Eye (tissue), 1 donor: ENCODE measurements around the gene OSBPL9.
"Not testable (repeated sequence)": the region's sequence is repeated elsewhere in the genome, so short reads cannot be mapped to it uniquely, and the experiment has no call there.

ENCODE experiments used
- DNase-seq: peaks from one replicate; pipeline ENCODE4 v3.0.0-alpha.2; 2015

Gene OSBPL9

DNA sequence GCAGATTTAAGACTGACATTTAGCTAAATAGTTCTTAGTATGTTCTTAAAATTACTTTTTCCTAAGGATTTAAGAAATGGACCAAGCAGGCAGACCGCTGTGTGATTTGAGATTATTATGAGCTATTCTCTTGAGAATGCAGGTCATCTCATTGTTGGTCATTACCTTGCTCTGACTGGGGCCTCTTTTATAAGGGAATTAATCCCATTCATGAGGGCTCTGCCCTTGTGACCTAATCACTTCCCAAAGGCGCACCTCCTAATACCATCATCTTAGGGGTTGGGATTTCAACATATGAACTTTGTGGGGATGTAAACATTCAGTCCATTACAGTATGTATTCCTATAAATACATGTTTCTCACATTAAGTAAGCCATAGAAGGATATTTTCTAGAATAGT is 24.2 kb downstream of the OSBPL9 start:
- no peak for DNase-seq

GRCh38 chr1:51642739-51643142 is 25.8 kb downstream of the OSBPL9 start:
- peak; percentile 26 for DNase-seq

- DNase-seq: no peak
Measured at GRCh38 chr1:51643362-51643761, 26.5 kb downstream of the OSBPL9 start.

DNA sequence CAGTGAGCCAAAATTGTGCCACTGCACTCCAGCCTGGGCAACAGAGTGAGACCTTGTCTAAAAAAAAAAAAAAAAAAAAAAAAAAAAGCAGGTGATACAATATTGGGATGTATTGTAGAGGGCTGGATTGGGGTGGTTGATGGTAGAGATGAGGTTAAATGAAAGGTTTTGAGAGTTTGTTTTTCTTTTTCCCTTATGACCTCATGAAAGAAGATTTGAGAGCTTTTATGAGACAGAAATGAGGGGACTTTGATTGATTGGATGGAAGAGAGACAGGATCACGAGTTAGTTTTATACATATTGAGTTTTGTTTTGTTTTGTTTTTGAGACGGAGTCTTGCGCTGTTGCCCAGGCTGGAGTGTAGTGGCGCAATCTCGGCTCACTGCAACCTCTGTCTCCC is 27.1 kb downstream of the OSBPL9 start:
- DNase-seq: no peak

DNA sequence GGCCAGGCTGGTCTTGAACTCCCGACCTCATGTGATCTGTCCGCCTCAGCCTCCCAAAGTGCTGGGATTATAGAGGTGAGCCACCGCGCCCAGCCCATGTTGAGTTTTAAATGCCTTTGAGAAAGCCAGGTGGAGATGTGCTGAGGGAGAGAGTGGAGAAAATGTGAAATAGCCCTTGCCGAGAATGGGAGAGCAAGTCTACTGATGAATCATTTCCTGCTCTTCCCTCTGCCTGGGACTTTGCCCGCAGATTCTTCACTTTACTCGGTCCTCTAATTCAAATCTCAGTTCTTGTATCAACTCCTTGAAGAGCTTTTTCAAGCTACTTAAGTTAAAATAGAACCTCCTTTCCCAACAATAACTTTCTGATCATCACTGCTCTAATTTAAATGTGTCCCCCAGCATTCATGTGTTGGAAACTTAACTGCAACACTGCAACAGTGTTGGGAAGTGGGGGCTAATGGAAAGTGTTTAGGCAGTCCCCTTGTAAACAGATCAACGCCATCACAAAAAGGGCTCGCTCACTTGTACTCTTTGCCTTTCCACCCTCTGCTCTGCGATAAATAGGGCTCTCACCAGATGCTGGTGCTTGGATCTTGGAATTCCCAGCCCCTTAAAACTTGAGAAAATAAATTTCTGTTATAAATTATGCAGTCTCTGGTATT is 27.8 kb downstream of the OSBPL9 start:
- no peak for DNase-seq

DNA sequence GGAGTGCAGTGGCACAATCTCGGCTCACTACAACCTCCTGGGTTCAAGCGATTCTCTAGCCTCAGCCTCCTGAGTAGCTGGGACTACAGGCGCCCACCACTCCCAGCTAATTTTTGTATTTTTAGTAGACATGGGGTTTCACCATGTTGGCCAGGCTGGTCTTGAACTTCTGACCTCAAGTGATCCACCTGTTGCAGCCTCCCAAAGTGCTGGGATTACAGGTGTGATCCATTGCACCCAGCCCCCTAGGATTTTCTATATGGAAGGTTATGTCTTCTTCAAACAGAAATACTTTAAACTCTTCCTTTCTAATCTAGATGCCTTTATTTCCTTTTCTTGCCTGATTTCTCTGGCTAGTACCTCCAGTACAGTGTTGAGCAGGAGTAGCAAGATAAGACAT is 29.7 kb downstream of the OSBPL9 start:
- DNase-seq: not testable (repeated sequence)

DNA sequence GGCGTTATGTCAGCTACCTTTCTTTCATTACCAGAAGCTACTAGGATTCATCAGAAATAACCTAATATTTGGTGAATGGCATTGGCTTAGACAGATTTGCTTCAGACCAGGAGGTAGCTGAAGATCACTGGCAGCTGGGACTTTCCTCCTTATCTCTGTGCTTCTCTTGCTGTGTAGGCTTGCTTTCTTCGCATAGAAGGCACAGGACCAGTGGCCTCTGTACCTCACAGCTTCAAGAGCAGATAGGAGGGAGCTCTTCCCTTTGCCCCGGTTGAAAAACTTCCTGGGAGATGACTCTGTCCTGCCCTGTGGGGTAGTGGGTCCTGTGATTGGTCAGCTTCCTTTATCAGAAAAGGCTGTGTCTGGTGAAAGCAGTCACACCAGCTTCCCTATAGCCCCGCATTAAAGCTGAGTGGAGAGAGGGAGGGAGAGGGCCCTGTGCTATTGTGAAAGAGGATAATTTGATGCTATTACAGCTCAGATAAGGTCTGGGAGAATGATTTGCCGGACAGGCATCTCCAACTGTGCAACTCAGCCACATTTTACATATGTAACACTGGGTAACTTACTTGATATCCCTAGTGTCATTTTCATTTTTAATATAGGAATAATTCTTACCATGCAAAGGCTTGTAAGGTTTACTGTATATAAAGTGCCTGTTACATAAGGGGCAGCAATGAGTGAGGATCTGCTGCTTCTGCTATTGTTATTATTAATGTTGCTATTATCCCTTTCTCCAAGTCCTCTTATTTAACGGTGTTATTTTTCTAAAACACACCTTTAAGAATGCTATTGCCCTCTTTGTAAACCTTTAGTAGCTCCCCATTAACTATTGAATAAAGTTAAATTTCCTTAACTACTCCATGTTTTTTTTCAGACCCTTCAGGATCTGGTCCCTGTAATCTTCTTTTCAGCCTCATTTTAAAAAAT is 31.6 kb downstream of the OSBPL9 start:
- DNase-seq: peak; percentile 11

- no peak for DNase-seq
Measured at GRCh38 chr1:51649593-51650091, 32.8 kb downstream of the OSBPL9 start.

- DNase-seq: no peak
Measured at GRCh38 chr1:51650198-51650597, 33.3 kb downstream of the OSBPL9 start.

DNA sequence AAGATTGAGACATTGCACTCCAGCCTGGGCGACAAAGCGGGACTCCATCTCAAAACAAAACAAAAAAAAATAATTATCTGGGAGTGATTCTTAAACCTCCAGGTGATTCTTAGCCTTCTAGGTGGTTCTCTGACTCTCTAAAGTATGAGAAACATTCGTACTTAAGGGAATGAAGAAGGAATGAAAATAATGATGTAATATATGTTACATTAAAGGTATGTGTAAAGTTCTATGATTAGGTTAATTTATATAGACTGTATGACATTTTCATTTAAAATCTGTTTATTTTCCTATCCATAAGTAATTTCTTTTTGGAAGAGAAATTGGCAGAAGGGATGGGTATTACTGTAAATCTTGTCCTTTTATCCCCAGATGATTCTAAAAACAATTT is 34.7 kb downstream of the OSBPL9 start:
- no peak for DNase-seq

- DNase-seq: no peak
Measured at GRCh38 chr1:51652599-51652998, 35.7 kb downstream of the OSBPL9 start.

DNA sequence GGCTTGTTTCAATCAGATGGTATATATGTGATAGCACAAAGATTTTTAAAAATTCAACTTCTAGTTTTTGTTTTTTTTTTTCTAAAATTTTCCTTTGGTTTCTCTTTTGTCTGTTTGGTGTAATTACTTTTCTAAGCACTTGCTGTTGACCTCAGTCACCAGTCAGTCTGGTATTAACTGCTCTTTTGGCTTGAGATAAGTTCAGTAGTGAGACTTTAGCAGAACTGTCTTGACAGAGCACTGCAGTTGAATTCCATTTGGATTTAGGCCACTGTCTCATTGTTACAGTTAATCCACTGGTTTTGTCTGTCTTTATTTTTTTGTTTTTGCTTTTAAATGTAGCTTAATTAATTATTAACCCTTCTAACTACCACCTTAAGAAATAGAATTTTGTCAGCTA is 36.2 kb downstream of the OSBPL9 start:
- no peak for DNase-seq

GRCh38 chr1:51654000-51654399 is 37.1 kb downstream of the OSBPL9 start:
- DNase-seq: no peak

DNA sequence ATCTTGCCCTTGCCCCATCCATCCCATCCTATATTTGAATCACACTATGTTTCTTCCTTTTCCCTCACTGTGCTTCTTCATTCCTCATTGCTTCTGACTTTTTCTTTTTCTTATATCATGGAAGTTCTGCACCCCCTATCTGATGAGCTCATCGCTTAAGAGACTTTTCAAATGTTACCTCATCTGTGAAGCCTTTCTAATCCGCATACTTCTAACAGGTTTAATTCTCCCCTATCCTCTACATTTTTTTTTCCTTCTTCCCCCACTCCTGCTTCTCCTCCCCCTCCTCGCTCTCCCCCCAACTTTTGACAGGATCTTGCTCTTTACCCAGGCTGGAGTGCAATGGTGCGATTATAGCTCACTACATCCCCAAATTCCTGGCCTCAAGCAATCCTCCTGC is 39.5 kb downstream of the OSBPL9 start:
- DNase-seq: no peak

DNA sequence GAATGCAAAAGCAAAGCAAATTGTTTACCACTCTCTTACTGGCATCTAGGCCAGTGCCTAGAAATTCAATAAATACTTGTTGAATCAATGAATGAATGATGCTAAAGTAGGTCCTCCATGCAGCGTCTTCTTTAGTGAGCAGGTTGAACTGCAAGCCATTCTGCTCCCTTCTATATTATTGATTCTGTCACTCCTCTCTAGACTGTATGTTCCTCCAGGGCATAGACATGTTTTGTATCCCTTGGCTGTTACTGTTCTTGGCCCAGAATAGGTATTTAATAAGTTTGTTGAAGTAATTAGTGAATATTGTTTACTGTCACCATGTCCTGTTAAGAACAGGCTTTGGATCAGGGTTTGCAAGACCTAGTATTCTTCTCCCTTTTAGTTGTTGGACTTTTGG is 43.7 kb downstream of the OSBPL9 start:
- DNase-seq: no peak

DNA sequence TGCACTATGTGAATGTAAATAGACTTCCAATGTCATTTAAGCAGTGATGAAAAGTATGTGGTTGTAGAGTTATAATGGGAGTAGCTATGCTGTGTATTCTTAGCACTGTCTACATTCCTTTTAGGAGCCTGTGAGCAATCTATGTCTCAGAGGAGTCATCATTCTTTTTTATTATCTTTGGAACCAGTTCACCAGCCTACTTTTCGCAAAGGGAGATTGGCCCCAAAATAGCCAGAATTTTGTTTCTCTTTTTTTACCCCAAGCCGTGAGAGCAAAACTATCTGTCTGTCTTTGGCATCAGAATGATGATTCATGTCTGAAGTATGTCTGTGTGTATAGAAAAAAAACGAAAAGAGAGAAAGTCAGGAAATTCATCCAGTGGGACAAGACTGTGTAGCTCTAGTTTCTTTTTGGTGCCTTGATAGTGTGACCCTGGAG is 44.2 kb downstream of the OSBPL9 start:
- DNase-seq: peak; percentile 44

DNA sequence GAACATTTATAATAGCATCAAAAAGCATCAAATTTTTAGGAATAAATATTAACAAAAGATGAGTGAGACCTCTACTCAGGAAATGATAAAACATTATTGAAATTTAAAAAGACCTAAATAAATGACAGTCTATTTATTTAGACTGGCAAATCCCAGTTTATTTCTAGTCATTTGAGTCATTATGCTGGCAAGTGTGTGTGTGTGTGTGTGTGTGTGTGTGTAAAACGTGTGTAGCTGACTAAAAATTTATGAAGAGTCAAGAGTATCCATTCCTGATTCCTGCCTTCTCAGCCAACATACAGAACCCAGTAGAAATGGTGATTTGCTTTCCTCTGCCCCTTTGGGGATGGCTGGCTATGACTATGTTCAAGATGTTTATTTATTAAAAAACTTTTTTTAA is 46.2 kb downstream of the OSBPL9 start:
- no peak for DNase-seq

DNA sequence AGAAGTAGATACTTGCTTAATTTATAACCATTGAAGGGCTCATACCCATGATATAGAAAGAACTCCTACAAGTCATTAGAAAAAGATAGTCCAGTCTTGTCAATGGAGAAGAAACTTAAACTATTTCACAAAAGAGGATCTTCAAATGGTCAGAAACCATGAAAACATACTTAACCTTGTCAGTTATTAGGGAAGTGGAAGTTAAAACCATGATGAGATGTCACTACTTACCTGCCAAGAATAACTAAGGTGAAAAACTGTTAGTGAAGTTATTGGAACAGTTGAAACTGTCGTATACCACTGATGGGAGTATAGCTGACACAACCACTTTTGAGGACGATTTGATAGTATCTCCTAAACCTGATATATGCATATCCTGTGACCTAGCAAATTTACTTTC is 46.8 kb downstream of the OSBPL9 start:
- no peak for DNase-seq

DNA sequence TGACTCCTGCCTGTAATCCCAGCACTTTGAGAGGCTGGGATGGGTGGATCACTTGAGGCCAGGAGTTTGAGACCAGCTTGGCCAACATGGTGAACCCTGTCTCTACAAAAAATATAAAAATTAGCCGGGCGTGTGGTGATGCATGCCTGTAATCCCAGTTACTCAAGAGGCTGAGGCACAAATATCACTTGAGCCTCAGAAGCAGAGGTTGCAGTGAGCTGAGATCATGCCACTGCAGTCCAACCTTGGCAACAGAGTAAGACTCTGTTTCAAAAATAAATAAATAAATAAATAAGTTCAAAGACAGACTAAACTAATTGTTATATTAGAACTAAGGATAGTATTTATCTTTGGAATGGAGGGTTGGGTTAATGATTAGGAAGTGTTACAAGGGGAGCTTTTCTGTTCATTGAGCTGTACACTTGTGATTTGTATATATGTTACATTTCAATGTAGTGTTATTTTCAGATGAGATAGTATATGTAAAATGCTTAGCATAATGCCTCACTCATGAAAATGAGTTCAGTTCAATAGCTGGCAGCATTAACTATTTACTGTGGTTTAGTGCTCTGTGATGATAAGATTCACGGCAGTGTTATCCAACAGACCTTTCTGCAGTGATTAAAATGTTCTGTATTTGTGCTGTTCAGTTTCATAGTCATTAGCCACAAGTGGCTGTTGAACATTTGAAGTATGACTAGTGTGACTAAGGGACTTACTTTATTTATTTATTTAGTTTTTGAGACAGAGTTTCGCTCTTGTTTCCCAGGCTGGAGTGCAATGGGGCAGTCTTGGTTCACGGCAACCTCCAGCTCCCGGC is 47.7 kb downstream of the OSBPL9 start:
- DNase-seq: no peak

DNA sequence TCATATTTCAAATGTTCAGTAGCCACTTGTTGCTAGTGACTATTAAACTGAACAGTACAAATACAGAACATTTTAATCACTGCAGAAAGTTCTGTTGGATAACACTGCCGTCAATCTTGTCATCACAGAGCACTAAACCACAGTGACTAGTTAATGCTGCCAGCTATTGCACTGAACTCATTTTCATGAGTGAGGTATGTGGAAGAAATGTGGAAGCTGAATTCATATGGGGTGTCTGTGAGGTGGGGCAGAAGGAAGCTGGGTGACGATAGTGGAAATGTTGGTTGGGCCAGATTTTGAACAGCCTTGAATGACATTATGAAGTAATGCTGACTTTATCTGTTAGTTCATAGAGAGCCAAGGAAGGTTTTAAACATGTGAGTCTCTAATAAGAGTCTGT is 49.6 kb downstream of the OSBPL9 start:
- DNase-seq: no peak

- no peak for DNase-seq
Measured at GRCh38 chr1:51667561-51667960, 50.7 kb downstream of the OSBPL9 start.

DNA sequence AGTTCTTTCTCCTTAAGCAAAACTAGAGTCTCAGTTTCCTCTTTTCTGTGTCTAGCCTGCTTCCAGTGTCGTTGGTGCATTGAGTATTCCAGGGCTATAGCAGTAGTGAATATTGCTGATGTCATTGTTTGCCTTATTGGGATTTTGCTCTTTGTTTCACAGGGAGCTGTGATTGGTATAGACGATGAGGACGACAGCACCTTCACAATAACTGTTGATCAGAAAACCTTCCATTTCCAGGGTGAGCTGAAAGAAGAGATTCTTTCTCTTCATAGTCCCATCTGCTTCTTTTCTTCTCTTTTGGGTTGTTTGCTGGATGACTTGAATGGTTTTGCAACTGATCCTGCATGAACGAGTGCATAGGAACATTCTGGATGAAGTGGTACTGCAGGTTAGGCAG is 52.4 kb downstream of the OSBPL9 start:
- no peak for DNase-seq

DNA sequence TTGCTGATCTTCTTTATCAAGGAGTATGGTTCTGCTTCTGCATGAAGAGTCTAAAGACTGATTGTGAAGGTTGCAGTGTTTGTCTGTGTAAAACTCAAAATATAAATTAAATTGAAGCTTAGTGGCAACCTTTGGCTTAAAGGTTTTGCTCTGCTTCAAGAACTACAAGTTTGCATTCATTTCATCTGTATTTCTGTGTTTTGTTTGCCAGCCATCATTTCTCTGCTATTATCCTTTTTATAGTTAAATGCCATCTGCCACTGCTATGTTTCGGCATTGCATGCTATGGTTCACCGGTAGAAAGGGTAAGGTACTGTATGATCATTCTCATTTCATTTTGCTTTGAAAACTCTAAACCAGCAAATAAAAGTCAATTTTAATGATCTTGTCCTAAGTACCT is 52.9 kb downstream of the OSBPL9 start:
- DNase-seq: no peak
